ENCODE results near the gene PRLR. TPM values are rescaled to one million over a fixed set of nuclear protein-coding genes. Genes with fewer than 3 reads are reported as not detected.
A peak's percentile ranks its signal among the peaks of the same experiment; 100 is the strongest.

PRLR gene
- total RNA-seq, 1 donor from 2014 or later = 0.93 TPM

GRCh38 chr5:35004200-35004599 is 226.1 kb downstream of the PRLR start:
- Mint-ChIP-seq H3K9me3 (ENCODE audit: unreplicated experiment) (peaks cover 3% of the 10 kb centered on the region), H3K4me1 (ENCODE audit: low read depth, unreplicated experiment) (no peaks in the 10 kb centered on the region), H3K27ac (ENCODE audit: unreplicated experiment) (no peak overlapping the region), H3K27me3 (ENCODE audit: low read depth, unreplicated experiment) (peaks cover 16% of the 10 kb centered on the region), H3K4me3 (ENCODE audit: unreplicated experiment) (no peak overlapping the region), H3K36me3 (ENCODE audit: low read depth, unreplicated experiment) (no peaks in the 10 kb centered on the region)
- H3K4me2 ChIP-seq (ENCODE audit: low read length) = no peak overlapping the region
- no peaks in the 10 kb centered on the region for H4K20me1 ChIP-seq (ENCODE audit: insufficient read depth, low read length)
- H3K36me3 ChIP-seq (ENCODE audit: insufficient read depth, low read length) = no peaks in the 10 kb centered on the region
- peaks cover 15% of the 10 kb centered on the region for H3K27me3 ChIP-seq (ENCODE audit: insufficient read depth, low read length)
- DNase-seq (ENCODE audit: low read depth) (no peak), FAIRE-seq (no peak)
- no peak for TF ChIP-seq CTCF (IDR thresholded peaks at IDR 0.05; ENCODE audit: insufficient read depth, low read depth, low read length)
- H3K79me2 ChIP-seq (ENCODE audit: insufficient read depth, low read length) = no peaks in the 10 kb centered on the region
- H2AFZ ChIP-seq (ENCODE audit: low read depth, low read length) = no peak overlapping the region
- H3K9me3 ChIP-seq (ENCODE audit: insufficient read depth, low read depth, low read length) = no peaks in the 10 kb centered on the region
- no peak overlapping the region for H3K27ac ChIP-seq (ENCODE audit: low read depth, low read length)
- no peak overlapping the region for H3K9ac ChIP-seq (ENCODE audit: low read length)
- no peak overlapping the region for H3K4me3 ChIP-seq (ENCODE audit: insufficient read depth, low read depth, low read length)
- no peaks in the 10 kb centered on the region for H3K4me1 ChIP-seq (ENCODE audit: insufficient read depth, low read length)

- Histone ChIP-seq H3K27ac (ENCODE audit: low read depth, low read length) (no peak overlapping the region), H2AFZ (ENCODE audit: low read depth, low read length) (no peak overlapping the region), H4K20me1 (ENCODE audit: insufficient read depth, low read length) (no peaks in the 10 kb centered on the region), H3K4me3 (ENCODE audit: insufficient read depth, low read depth, low read length) (no peak overlapping the region), H3K79me2 (ENCODE audit: insufficient read depth, low read length) (no peaks in the 10 kb centered on the region), H3K27me3 (ENCODE audit: insufficient read depth, low read length) (peaks cover 15% of the 10 kb centered on the region), H3K9me3 (ENCODE audit: insufficient read depth, low read depth, low read length) (no peaks in the 10 kb centered on the region), H3K4me2 (ENCODE audit: low read length) (no peak overlapping the region), H3K4me1 (ENCODE audit: insufficient read depth, low read length) (no peaks in the 10 kb centered on the region), H3K9ac (ENCODE audit: low read length) (no peak overlapping the region), H3K36me3 (ENCODE audit: insufficient read depth, low read length) (no peaks in the 10 kb centered on the region)
- Mint-ChIP-seq H3K27ac (ENCODE audit: unreplicated experiment) (no peak overlapping the region), H3K36me3 (ENCODE audit: low read depth, unreplicated experiment) (no peaks in the 10 kb centered on the region), H3K4me1 (ENCODE audit: low read depth, unreplicated experiment) (peaks cover 2% of the 10 kb centered on the region), H3K9me3 (ENCODE audit: unreplicated experiment) (peaks cover 3% of the 10 kb centered on the region), H3K4me3 (ENCODE audit: unreplicated experiment) (no peak overlapping the region), H3K27me3 (ENCODE audit: low read depth, unreplicated experiment) (peaks cover 16% of the 10 kb centered on the region)
- DNase-seq (ENCODE audit: low read depth) (no peak), FAIRE-seq (peak; percentile 5)
- TF ChIP-seq CTCF (IDR thresholded peaks at IDR 0.05; ENCODE audit: insufficient read depth, low read depth, low read length) = peak; percentile 87
- no peak for TF ChIP-seq EZH2 (IDR thresholded peaks at IDR 0.05; ENCODE audit: insufficient read depth, low read length)
Measured at GRCh38 chr5:35003018-35003957, 227.0 kb downstream of the PRLR start.

GRCh38 chr5:35002459-35002858 is 227.8 kb downstream of the PRLR start:
- no peak overlapping the region for H2AFZ ChIP-seq (ENCODE audit: low read depth, low read length)
- no peak for DNase-seq (ENCODE audit: low read depth)
- H3K36me3 ChIP-seq (ENCODE audit: insufficient read depth, low read length) = no peaks in the 10 kb centered on the region
- H3K27ac ChIP-seq (ENCODE audit: low read depth, low read length) = no peak overlapping the region
- H3K27me3 Mint-ChIP-seq (ENCODE audit: low read depth, unreplicated experiment) = peaks cover 16% of the 10 kb centered on the region
- H3K4me2 ChIP-seq (ENCODE audit: low read length) = no peak overlapping the region
- no peak for FAIRE-seq
- peaks cover 15% of the 10 kb centered on the region for H3K27me3 ChIP-seq (ENCODE audit: insufficient read depth, low read length)
- H3K27ac Mint-ChIP-seq (ENCODE audit: unreplicated experiment) = no peak overlapping the region
- no peaks in the 10 kb centered on the region for H3K9me3 ChIP-seq (ENCODE audit: insufficient read depth, low read depth, low read length)
- H3K4me3 ChIP-seq (ENCODE audit: insufficient read depth, low read depth, low read length) = no peak overlapping the region
- no peaks in the 10 kb centered on the region for H3K4me1 ChIP-seq (ENCODE audit: insufficient read depth, low read length)
- peaks cover 6% of the 10 kb centered on the region for H3K4me1 Mint-ChIP-seq (ENCODE audit: low read depth, unreplicated experiment)
- no peaks in the 10 kb centered on the region for H3K36me3 Mint-ChIP-seq (ENCODE audit: low read depth, unreplicated experiment)
- no peak for TF ChIP-seq CTCF (IDR thresholded peaks at IDR 0.05; ENCODE audit: insufficient read depth, low read depth, low read length)
- no peak for TF ChIP-seq EZH2 (IDR thresholded peaks at IDR 0.05; ENCODE audit: insufficient read depth, low read length)
- no peak overlapping the region for H3K9ac ChIP-seq (ENCODE audit: low read length)
- H3K4me3 Mint-ChIP-seq (ENCODE audit: unreplicated experiment) = no peak overlapping the region
- H3K79me2 ChIP-seq (ENCODE audit: insufficient read depth, low read length) = no peaks in the 10 kb centered on the region
- H3K9me3 Mint-ChIP-seq (ENCODE audit: unreplicated experiment) = peaks cover 2% of the 10 kb centered on the region
- H4K20me1 ChIP-seq (ENCODE audit: insufficient read depth, low read length) = no peaks in the 10 kb centered on the region

Data from astrocyte (in vitro differentiated cells and primary cell).